ENCODE results near the gene SLFN14.

- TF ChIP-seq CTCF (conservative IDR thresholded peaks at IDR 0.05) (no peak), ZFX (IDR thresholded peaks at IDR 0.05) (no peak)
Measured at GRCh38 chr17:35603674-35604073, 43.1 kb upstream of the SLFN14 start.

All from C4-2B (cell line).